B cell (primary cell): ENCODE results near the gene RAP1A. TPM values are rescaled to one million over a fixed set of nuclear protein-coding genes. Genes with fewer than 3 reads are reported as not detected.

Experiments used
- ATAC-seq: fragments of 200-7000 bp; cut with Tn5 transposase; one replicate; pipeline ENCODE4 v1.10.0; 2021; ENCODE audit warnings: low read depth, mild to moderate bottlenecking, moderate number of reproducible peaks, moderate library complexity
- CTCF ChIA-PET: fragments of 350-600 bp; sonication (Branson Sonifier 250); formaldehyde crosslinking; loops from one replicate; lab custom pipeline; 2021; ENCODE audit warnings: antibody characterized with exemption, inconsistent platforms; lab: Charles Lee
- POLR2A ChIA-PET: fragments of 350-600 bp; sonication (Branson Sonifier 250); formaldehyde crosslinking; loops from one replicate; lab custom pipeline; 2021; ENCODE audit warnings: antibody characterized with exemption; lab: Charles Lee
- DNase-seq: peaks from one replicate; pipeline ENCODE4 v3.0.0; 2013
- H2AFZ ChIP-seq: 2 replicates; pipeline ENCODE4 v1.6.1; 2012; ENCODE audit warnings: mild to moderate bottlenecking, low read depth, low read length; ENCODE audit not compliant: insufficient read depth, poor library complexity, severe bottlenecking
- H3K27ac ChIP-seq, 2 donors: 1 replicate in 1 of 2; 2 replicates in 1 of 2; pipeline ENCODE4 v1.5.1; 2012 to 2013; ENCODE audit warnings: low read length in 2 of 2, mild to moderate bottlenecking in 2 of 2, moderate library complexity in 1 of 2
- H3K27me3 ChIP-seq, 4 experiments: fragments of 200-600 bp in 1 of 4; sonication (generic) in 1 of 4; replicated peaks in 1 of 4; 1 replicate in 2 of 4; 2 replicates in 2 of 4; pipeline versions ENCODE4 v1.6.1 to v1.7.0; 2013 to 2016; ENCODE audit warnings: low read length in 3 of 4, mild to moderate bottlenecking in 2 of 4, mixed read lengths in 1 of 4, moderate library complexity in 1 of 4; ENCODE audit not compliant: insufficient read depth in 4 of 4, control insufficient read depth in 3 of 4; ENCODE audit errors: control extremely low read depth in 1 of 4
- H3K36me3 ChIP-seq, 2 experiments: replicated peaks in 1 of 2; 1 replicate in 1 of 2; 2 replicates in 1 of 2; pipeline versions ENCODE4 v1.6.1 to v1.7.1; 2013; ENCODE audit warnings: low read length in 1 of 2; ENCODE audit not compliant: insufficient read depth in 2 of 2, control insufficient read depth in 1 of 2; ENCODE audit errors: control extremely low read depth in 1 of 2, extremely low read depth in 1 of 2
- H3K4me1 ChIP-seq, 2 donors: fragments of 200-600 bp in 1 of 2; sonication (generic) in 1 of 2; 1 replicate in 1 of 2; 2 replicates in 1 of 2; pipeline versions ENCODE4 v1.5.1 to v1.6.1; 2013 to 2017; ENCODE audit warnings: low read length in 2 of 2; ENCODE audit not compliant: control insufficient read depth in 2 of 2, insufficient read depth in 2 of 2
- H3K4me2 ChIP-seq: replicated peaks from 2 replicates; pipeline ENCODE3; 2012; ENCODE audit warnings: mild to moderate bottlenecking, low read depth, low read length; ENCODE audit not compliant: poor library complexity, severe bottlenecking
- H3K4me3 ChIP-seq, 5 experiments: fragments of 200-600 bp in 1 of 5; sonication (generic) in 1 of 5; 1 replicate in 3 of 5; 2 replicates in 2 of 5; pipeline versions ENCODE4 v1.5.1 to v1.7.0; 2011 to 2016; ENCODE audit warnings: low read length in 4 of 5, mild to moderate bottlenecking in 4 of 5, low read depth in 2 of 5, control low read depth in 1 of 5, moderate library complexity in 1 of 5; ENCODE audit not compliant: insufficient read depth in 1 of 5; ENCODE audit errors: control extremely low read depth in 1 of 5, extremely low read depth in 1 of 5
- H3K79me2 ChIP-seq: fragments of 200-600 bp; sonication (generic); one replicate; pipeline ENCODE4 v1.6.0; 2016; ENCODE audit warnings: low read length; ENCODE audit not compliant: control insufficient read depth, insufficient read depth
- H3K9ac ChIP-seq: fragments of 200-600 bp; sonication (generic); 2 replicates; pipeline ENCODE4 v1.6.1; 2017; ENCODE audit warnings: mild to moderate bottlenecking, low read length, moderate library complexity
- H3K9me3 ChIP-seq, 3 donors: one replicate each; pipeline versions ENCODE4 v1.6.1 to v1.7.1; 2013; ENCODE audit warnings: low read length in 2 of 3; ENCODE audit not compliant: control insufficient read depth in 2 of 3, insufficient read depth in 1 of 3; ENCODE audit errors: control extremely low read depth in 1 of 3
- H4K20me1 ChIP-seq: 2 replicates; pipeline ENCODE4 v1.6.0; 2012; ENCODE audit warnings: mild to moderate bottlenecking, low read length; ENCODE audit not compliant: insufficient read depth, control insufficient read depth, poor library complexity, severe bottlenecking
- H3K27ac Mint-ChIP-seq: one replicate; pipeline ENCODE4 v1.8.0; 2021; ENCODE audit warnings: mixed read lengths
- H3K27me3 Mint-ChIP-seq: one replicate; pipeline ENCODE4 v1.8.0; 2021; ENCODE audit warnings: mixed read lengths
- H3K4me1 Mint-ChIP-seq: one replicate; pipeline ENCODE4 v1.8.0; 2021; ENCODE audit warnings: mixed read lengths
- H3K4me3 Mint-ChIP-seq: one replicate; pipeline ENCODE4 v1.8.0; 2021; ENCODE audit warnings: mixed read lengths
- H3K9me3 Mint-ChIP-seq: one replicate; pipeline ENCODE4 v1.8.0; 2022; ENCODE audit warnings: mixed read lengths; ENCODE audit not compliant: insufficient read depth
- EZH2 ChIP-seq: IDR thresholded peaks from 2 replicates; pipeline ENCODE4 v1.6.1; 2012; ENCODE audit warnings: borderline replicate concordance, low read depth, mild to moderate bottlenecking, moderate library complexity, low read length; ENCODE audit not compliant: insufficient read depth, poor library complexity, severe bottlenecking
- WGBS: methylation state at CpG from one replicate; pipeline ENCODE4 v1.1.5; 2013; ENCODE audit warnings: missing lambda C conversion rate; ENCODE audit not compliant: insufficient coverage; 5-methylcytosine and 5-hydroxymethylcytosine counted together
- intact Hi-C: fragments of 100-400 bp; cut with micrococcal nuclease; formaldehyde crosslinking; loops from one replicate; pipeline ENCODE4 v1.10.0; 2022
- polyA plus RNA-seq: library from polyadenylated mRNA; depleted of rRNA; stranded (reverse); fragments of >200 nt; gene quantifications from 2 replicates; pipeline ENCODE4 v1.2.3, GENCODE V29; 2012
- total RNA-seq, 2 donors: library from RNA; stranded (reverse); fragments of 120-200 nt in 1 of 2; gene quantifications; 1 replicate in 1 of 2; 2 replicates in 1 of 2; pipeline versions ENCODE4 v1.2.3 to v1.2.4, GENCODE V29; 2013 to 2022
- TF ChIP-seq, protein P1 (sequence below): fragments of 200-600 bp; IDR thresholded peaks from one replicate; pipeline ENCODE4 v1.8.0; 2022; ENCODE audit warnings: antibody characterized with exemption, mild to moderate bottlenecking

The RAP1A gene
- total and polyA plus RNA-seq, 2 donors (not counting 1 experiment from before 2014, with no cell fraction given) = 32.6 to 75.3 TPM

GRCh38 chr1:111638320-111638719 is 18.7 kb downstream of the RAP1A start:
- Histone ChIP-seq H3K79me2 (peaks cover 92% of the 10 kb centered on the region), H3K9ac (peak overlapping the region; percentile 21), H3K4me2 (peak overlapping the region; percentile 38), H3K9me3 (peaks cover 0 to 8% (median 2%) of the 10 kb centered on the region in 3 donors), H3K36me3 (peaks cover 0 to 6% of the 10 kb centered on the region in 2 experiments), H4K20me1 (peaks cover 41% of the 10 kb centered on the region), H3K4me3 (no peak overlapping the region), H3K27me3 (no peaks in the 10 kb centered on the region), H3K27ac (peak overlapping the region in 1 of 2 donors; percentile 57), H2AFZ (no peak overlapping the region), H3K4me1 (peaks cover 15 to 39% of the 10 kb centered on the region in 2 donors)
- H3K9me3 Mint-ChIP-seq = peaks cover 1% of the 10 kb centered on the region
- ChIA-PET CTCF (interaction anchor here (1.4 to 1.7 kb wide), 2 partner anchors 130 to 608 kb away, joined by 3 to 6 read pairs; no protein-coding TSS in a partner anchor), POLR2A (no interaction called here)
- intact Hi-C loops = no loop called here
- peak overlapping the region; percentile 12 for H3K4me3 Mint-ChIP-seq
- TF ChIP-seq EZH2 = no peak
- TF ChIP-seq, protein P1, sequence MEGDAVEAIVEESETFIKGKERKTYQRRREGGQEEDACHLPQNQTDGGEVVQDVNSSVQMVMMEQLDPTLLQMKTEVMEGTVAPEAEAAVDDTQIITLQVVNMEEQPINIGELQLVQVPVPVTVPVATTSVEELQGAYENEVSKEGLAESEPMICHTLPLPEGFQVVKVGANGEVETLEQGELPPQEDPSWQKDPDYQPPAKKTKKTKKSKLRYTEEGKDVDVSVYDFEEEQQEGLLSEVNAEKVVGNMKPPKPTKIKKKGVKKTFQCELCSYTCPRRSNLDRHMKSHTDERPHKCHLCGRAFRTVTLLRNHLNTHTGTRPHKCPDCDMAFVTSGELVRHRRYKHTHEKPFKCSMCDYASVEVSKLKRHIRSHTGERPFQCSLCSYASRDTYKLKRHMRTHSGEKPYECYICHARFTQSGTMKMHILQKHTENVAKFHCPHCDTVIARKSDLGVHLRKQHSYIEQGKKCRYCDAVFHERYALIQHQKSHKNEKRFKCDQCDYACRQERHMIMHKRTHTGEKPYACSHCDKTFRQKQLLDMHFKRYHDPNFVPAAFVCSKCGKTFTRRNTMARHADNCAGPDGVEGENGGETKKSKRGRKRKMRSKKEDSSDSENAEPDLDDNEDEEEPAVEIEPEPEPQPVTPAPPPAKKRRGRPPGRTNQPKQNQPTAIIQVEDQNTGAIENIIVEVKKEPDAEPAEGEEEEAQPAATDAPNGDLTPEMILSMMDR = no peak
- peak overlapping the region; percentile 5 for H3K27ac Mint-ChIP-seq
- DNase-seq = no peak
- H3K4me1 Mint-ChIP-seq = peaks cover 55% of the 10 kb centered on the region
- 40% methylated on average over 1 of the region's 4 CpGs for WGBS
- no peaks in the 10 kb centered on the region for H3K27me3 Mint-ChIP-seq
- ATAC-seq = no peak

- Histone ChIP-seq H3K4me1 (peaks cover 14 to 40% of the 10 kb centered on the region in 2 donors), H3K27me3 (no peaks in the 10 kb centered on the region), H3K79me2 (peaks cover 97% of the 10 kb centered on the region), H4K20me1 (peaks cover 43% of the 10 kb centered on the region), H3K4me2 (no peak overlapping the region), H3K9me3 (peaks cover 5 to 8% (median 8%) of the 10 kb centered on the region in 3 donors), H3K9ac (no peak overlapping the region), H2AFZ (no peak overlapping the region), H3K4me3 (no peak overlapping the region), H3K27ac (no peak overlapping the region), H3K36me3 (peaks cover 8 to 11% of the 10 kb centered on the region in 2 experiments)
- H3K4me1 Mint-ChIP-seq = peaks cover 61% of the 10 kb centered on the region
- no peak overlapping the region for H3K4me3 Mint-ChIP-seq
- ChIA-PET POLR2A (no interaction called here), CTCF (interaction anchor here (0.5 to 1.7 kb wide), 5 partner anchors 12 to 132 kb away, joined by 3 to 6 read pairs (median 3); no protein-coding TSS in a partner anchor)
- H3K9me3 Mint-ChIP-seq = peaks cover 2% of the 10 kb centered on the region
- intact Hi-C loops = no loop called here
- H3K27ac Mint-ChIP-seq = no peak overlapping the region
- H3K27me3 Mint-ChIP-seq = no peaks in the 10 kb centered on the region
- no peak for TF ChIP-seq EZH2
- TF ChIP-seq, protein P1 = no peak
- WGBS = no CpG with 5 or more reads among the region's 3 CpGs
- ATAC-seq = no peak
- DNase-seq = no peak
Measured at GRCh38 chr1:111639602-111640198, 20.1 kb downstream of the RAP1A start.
